Measurements from ENCODE around the gene FRYL.

Gene FRYL

GRCh38 chr4:48796191-48796926 is 16.3 kb upstream of the FRYL start:
- H3K4me1 ChIP-seq (ENCODE audit: insufficient read depth, low read length, severe bottlenecking) = peaks cover 11% of the 10 kb centered on the region
- 0 out of 2 replicates have a peak overlapping the region, but pooled peaks have one; percentile 13 for H2AFZ ChIP-seq (ENCODE audit: low read length)
- TF ChIP-seq CTCF (IDR thresholded peaks at IDR 0.05; ENCODE audit: low read length) (no peak), EZH2 (IDR thresholded peaks at IDR 0.05; ENCODE audit: borderline replicate concordance, low read length) (no peak)
- no peak overlapping the region for H3K4me3 ChIP-seq (ENCODE audit: low read depth, low read length, poor library complexity, severe bottlenecking)
- no peaks in the 10 kb centered on the region for H3K27me3 ChIP-seq (ENCODE audit: insufficient read depth, low read length)
- no peaks in the 10 kb centered on the region for H3F3A ChIP-seq (ENCODE audit: insufficient read depth, low read length)
- no peaks in the 10 kb centered on the region for H3K9me3 ChIP-seq (ENCODE audit: low read length)
- no peaks in the 10 kb centered on the region for H3K9me2 ChIP-seq (ENCODE audit: low read depth, low read length)
- no peaks in the 10 kb centered on the region for H3K36me3 ChIP-seq (ENCODE audit: insufficient read depth, low read length)
- H3K79me2 ChIP-seq (ENCODE audit: insufficient read depth, low read length) = no peaks in the 10 kb centered on the region
- H3K4me2 ChIP-seq (ENCODE audit: low read length) = no peak overlapping the region
- H3K9ac ChIP-seq (ENCODE audit: low read length) = no peak overlapping the region
- H4K20me1 ChIP-seq (ENCODE audit: insufficient read depth, low read length) = no peaks in the 10 kb centered on the region
- no peak overlapping the region for H3K27ac ChIP-seq (ENCODE audit: low read depth, low read length, poor library complexity, severe bottlenecking)

- no peak overlapping the region for H3K4me2 ChIP-seq (ENCODE audit: low read length)
- H2AFZ ChIP-seq (ENCODE audit: low read length) = no peak overlapping the region
- H3K36me3 ChIP-seq (ENCODE audit: insufficient read depth, low read length) = no peaks in the 10 kb centered on the region
- H3K4me1 ChIP-seq (ENCODE audit: insufficient read depth, low read length, severe bottlenecking) = peaks cover 11% of the 10 kb centered on the region
- no peaks in the 10 kb centered on the region for H3F3A ChIP-seq (ENCODE audit: insufficient read depth, low read length)
- no peaks in the 10 kb centered on the region for H3K9me3 ChIP-seq (ENCODE audit: low read length)
- no peak overlapping the region for H3K27ac ChIP-seq (ENCODE audit: low read depth, low read length, poor library complexity, severe bottlenecking)
- H3K27me3 ChIP-seq (ENCODE audit: insufficient read depth, low read length) = no peaks in the 10 kb centered on the region
- no peaks in the 10 kb centered on the region for H3K79me2 ChIP-seq (ENCODE audit: insufficient read depth, low read length)
- H4K20me1 ChIP-seq (ENCODE audit: insufficient read depth, low read length) = no peaks in the 10 kb centered on the region
- H3K9me2 ChIP-seq (ENCODE audit: low read depth, low read length) = no peaks in the 10 kb centered on the region
- H3K9ac ChIP-seq (ENCODE audit: low read length) = no peak overlapping the region
- no peak for TF ChIP-seq CTCF (IDR thresholded peaks at IDR 0.05; ENCODE audit: low read length)
- TF ChIP-seq EZH2 (IDR thresholded peaks at IDR 0.05; ENCODE audit: borderline replicate concordance, low read length) = no peak
- H3K4me3 ChIP-seq (ENCODE audit: low read depth, low read length, poor library complexity, severe bottlenecking) = no peak overlapping the region
These were observed 15.0 kb upstream of the FRYL start for GRCh38 chr4:48795108-48795507.

- peak overlapping the region; percentile 36 for H3K4me2 ChIP-seq (ENCODE audit: low read length)
- no peak overlapping the region for H3K4me3 ChIP-seq (ENCODE audit: low read depth, low read length, poor library complexity, severe bottlenecking)
- TF ChIP-seq EZH2 (IDR thresholded peaks at IDR 0.05; ENCODE audit: borderline replicate concordance, low read length) (no peak), CTCF (IDR thresholded peaks at IDR 0.05; ENCODE audit: low read length) (no peak)
- no peaks in the 10 kb centered on the region for H3K27me3 ChIP-seq (ENCODE audit: insufficient read depth, low read length)
- H3F3A ChIP-seq (ENCODE audit: insufficient read depth, low read length) = no peaks in the 10 kb centered on the region
- H3K4me1 ChIP-seq (ENCODE audit: insufficient read depth, low read length, severe bottlenecking) = peaks cover 11% of the 10 kb centered on the region
- no peak overlapping the region for H3K9ac ChIP-seq (ENCODE audit: low read length)
- peak overlapping the region; percentile 63 for H3K27ac ChIP-seq (ENCODE audit: low read depth, low read length, poor library complexity, severe bottlenecking)
- no peaks in the 10 kb centered on the region for H3K9me3 ChIP-seq (ENCODE audit: low read length)
- H3K36me3 ChIP-seq (ENCODE audit: insufficient read depth, low read length) = no peaks in the 10 kb centered on the region
- H2AFZ ChIP-seq (ENCODE audit: low read length) = no peak overlapping the region
- H4K20me1 ChIP-seq (ENCODE audit: insufficient read depth, low read length) = no peaks in the 10 kb centered on the region
- no peaks in the 10 kb centered on the region for H3K9me2 ChIP-seq (ENCODE audit: low read depth, low read length)
- no peaks in the 10 kb centered on the region for H3K79me2 ChIP-seq (ENCODE audit: insufficient read depth, low read length)
These were observed 12.4 kb upstream of the FRYL start for GRCh38 chr4:48792348-48793006.

Measured in OCI-LY1 (cell line).